Gastroesophageal sphincter (tissue), 4 donors: ENCODE results near the gene C1orf185. TPM values are rescaled to one million over a fixed set of nuclear protein-coding genes. Genes with fewer than 3 reads are reported as not detected.

ENCODE experiments used
- ATAC-seq: fragments of 150-250 bp; one replicate; pipeline ENCODE4 v1.9.1; 2016; ENCODE audit warnings: mild to moderate bottlenecking, moderate library complexity
- H3K27ac ChIP-seq, 4 donors: fragments of 200-600 bp; sonication (generic) in 3 of 4; 1 replicate in 3 of 4; 2 replicates in 1 of 4; pipeline ENCODE4 v1.5.1; 2016 to 2019
- H3K27me3 ChIP-seq: fragments of 200-600 bp; sonication (generic); one replicate; pipeline ENCODE4 v1.5.1; 2019
- H3K36me3 ChIP-seq, 2 donors: fragments of 200-600 bp; sonication (generic); one replicate each; pipeline ENCODE4 v1.5.1; 2019; ENCODE audit warnings: control low read depth in 1 of 2
- H3K4me1 ChIP-seq, 3 donors: fragments of 200-600 bp; sonication (generic); 1 replicate in 2 of 3; 2 replicates in 1 of 3; pipeline ENCODE4 v1.5.1; 2016 to 2019; ENCODE audit warnings: control low read depth in 2 of 3
- H3K4me3 ChIP-seq, 2 donors: fragments of 200-600 bp; sonication (generic); one replicate each; pipeline ENCODE4 v1.5.1; 2019; ENCODE audit warnings: mild to moderate bottlenecking in 1 of 2, moderate library complexity in 1 of 2
- H3K9me3 ChIP-seq, 3 donors: fragments of 200-600 bp; sonication (generic); one replicate each; pipeline ENCODE4 v1.5.1; 2017 to 2019; ENCODE audit warnings: control low read depth in 2 of 3
- CTCF ChIP-seq, 4 experiments: fragments of 200-600 bp in 2 of 4; fragments of 450-650 bp in 2 of 4; sonication (generic) in 1 of 4; IDR thresholded peaks; one replicate each; pipeline ENCODE4 v1.5.1; 2017 to 2019; ENCODE audit warnings: antibody characterized with exemption in 4 of 4, mild to moderate bottlenecking in 2 of 4, moderate library complexity in 2 of 4
- EP300 ChIP-seq: sonication (generic); formaldehyde crosslinking; IDR thresholded peaks from one replicate; pipeline ENCODE4 v1.6.1; 2017; ENCODE audit warnings: antibody characterized with exemption, mild to moderate bottlenecking
- POLR2A ChIP-seq, 2 donors: fragments of 450-650 bp; IDR thresholded peaks; one replicate each; pipeline ENCODE4 v1.6.1; 2017; ENCODE audit warnings: antibody characterized with exemption in 2 of 2, mild to moderate bottlenecking in 2 of 2, moderate library complexity in 1 of 2
- POLR2AphosphoS5 ChIP-seq: sonication (generic); formaldehyde crosslinking; IDR thresholded peaks from one replicate; pipeline ENCODE4 v1.6.1; 2017; ENCODE audit warnings: antibody characterized with exemption
- WGBS, 2 donors: methylation state at CpG; one replicate each; pipeline ENCODE4 v1.1.5; 2018; ENCODE audit warnings: low coverage in 1 of 2; 5-methylcytosine and 5-hydroxymethylcytosine counted together
- total RNA-seq, 4 donors: library from RNA; depleted of rRNA; stranded (reverse); fragments of >200 nt; gene quantifications; one replicate each; pipeline ENCODE4 v1.1.0, GENCODE V29; 2016

Gene C1orf185
- total RNA-seq, 4 donors from 2014 or later, result not detected

- Histone ChIP-seq H3K27ac (no peak overlapping the region), H3K27me3 (no peaks in the 10 kb centered on the region), H3K4me3 (no peak overlapping the region), H3K4me1 (no peaks in the 10 kb centered on the region), H3K9me3 (no peaks in the 10 kb centered on the region), H3K36me3 (no peaks in the 10 kb centered on the region)
- WGBS, 2 donors, result 62 to 82% methylated on average over 1 of the region's 1 CpG
- TF ChIP-seq CTCF (IDR thresholded peaks at IDR 0.05) (no peak), POLR2AphosphoS5 (no peak), EP300 (no peak), POLR2A (IDR thresholded peaks at IDR 0.05) (no peak)
- ATAC-seq, result no peak
Observed at GRCh38 chr1:51070640-51071039, 31.4 kb upstream of the C1orf185 start.

- Histone ChIP-seq H3K4me1 (no peaks in the 10 kb centered on the region), H3K36me3 (no peaks in the 10 kb centered on the region), H3K4me3 (no peak overlapping the region), H3K27me3 (no peaks in the 10 kb centered on the region), H3K27ac (no peak overlapping the region), H3K9me3 (no peaks in the 10 kb centered on the region)
- no peak for TF ChIP-seq EP300
- no peak for TF ChIP-seq POLR2A (IDR thresholded peaks at IDR 0.05)
- TF ChIP-seq POLR2AphosphoS5, result no peak
- TF ChIP-seq CTCF (IDR thresholded peaks at IDR 0.05), result no peak
- 68 to 69% methylated on average over 9 to 11 of the region's 11 CpGs for WGBS, 2 donors
- no peak for ATAC-seq
Observed at GRCh38 chr1:51071291-51072042, 30.6 kb upstream of the C1orf185 start.

- Histone ChIP-seq H3K9me3 (no peaks in the 10 kb centered on the region), H3K36me3 (no peaks in the 10 kb centered on the region), H3K4me1 (no peaks in the 10 kb centered on the region), H3K27ac (no peak overlapping the region), H3K27me3 (no peaks in the 10 kb centered on the region), H3K4me3 (no peak overlapping the region)
- no peak for ATAC-seq
- no peak for TF ChIP-seq EP300
- 85 to 87% methylated on average over 4 to 16 of the region's 16 CpGs for WGBS, 2 donors
Observed at GRCh38 chr1:51072043-51072439, 30.0 kb upstream of the C1orf185 start.

GRCh38 chr1:51072651-51073050 is 29.4 kb upstream of the C1orf185 start:
- H3K4me3 ChIP-seq, result no peak overlapping the region
- no peaks in the 10 kb centered on the region for H3K9me3 ChIP-seq
- no peak overlapping the region for H3K27ac ChIP-seq
- no peaks in the 10 kb centered on the region for H3K4me1 ChIP-seq
- no peaks in the 10 kb centered on the region for H3K36me3 ChIP-seq
- ATAC-seq, result no peak
- no peak for TF ChIP-seq EP300
- TF ChIP-seq POLR2A (IDR thresholded peaks at IDR 0.05), result no peak
- no peak for TF ChIP-seq POLR2AphosphoS5
- no peak for TF ChIP-seq CTCF (IDR thresholded peaks at IDR 0.05)
- no peaks in the 10 kb centered on the region for H3K27me3 ChIP-seq

- ATAC-seq, result no peak
Observed at GRCh38 chr1:51073456-51073855, 28.6 kb upstream of the C1orf185 start.

More at GRCh38 chr1:51073456-51073855, 28.6 kb upstream of the C1orf185 start:
- no peaks in the 10 kb centered on the region for H3K9me3 ChIP-seq
- H3K36me3 ChIP-seq, result no peaks in the 10 kb centered on the region
- H3K4me3 ChIP-seq, result no peak overlapping the region
- no peaks in the 10 kb centered on the region for H3K27me3 ChIP-seq
- 100% methylated on average over 1 of the region's 1 CpG for WGBS, 2 donors
- H3K27ac ChIP-seq, result no peak overlapping the region
- no peak for TF ChIP-seq CTCF (IDR thresholded peaks at IDR 0.05)
- no peak for TF ChIP-seq POLR2AphosphoS5
- no peak for TF ChIP-seq POLR2A (IDR thresholded peaks at IDR 0.05)
- no peak for TF ChIP-seq EP300
- H3K4me1 ChIP-seq, result no peaks in the 10 kb centered on the region
